Mammary epithelial cell (primary cell): ENCODE measurements around the gene P3H4.

ENCODE experiments used
- CTCF ChIP-seq, 2 donors: IDR thresholded peaks in 1 of 2; conservative IDR thresholded peaks in 1 of 2; 2 replicates each; pipeline ENCODE4 v1.5.1; 2011 to 2012; ENCODE audit warnings: inconsistent platforms in 2 of 2, low read length in 2 of 2, mild to moderate bottlenecking in 2 of 2, control low read depth in 1 of 2, low read depth in 1 of 2; ENCODE audit not compliant: insufficient read depth in 1 of 2; ENCODE audit errors: extremely low read depth in 1 of 2
- EZH2 ChIP-seq: IDR thresholded peaks from 2 replicates; pipeline ENCODE4 v1.6.1; 2012; ENCODE audit warnings: low read length, inconsistent platforms, borderline replicate concordance

- TF ChIP-seq CTCF (conservative IDR thresholded peaks at IDR 0.05 in 1 of 2, IDR thresholded peaks at IDR 0.05 in 1 of 2; ENCODE audit: extremely low read depth in 1 of 2, insufficient read depth in 1 of 2, low read depth in 1 of 2, low read length in 2 of 2), result no peak
- no peak for TF ChIP-seq EZH2
Observed at GRCh38 chr17:41772218-41772585, 39.5 kb downstream of the P3H4 start.
